IMR-90 (cell line): Measurements from ENCODE around the gene RHPN2. TPM values are rescaled to one million over a fixed set of nuclear protein-coding genes. Genes with fewer than 3 reads are reported as not detected.
A peak's percentile ranks its signal among the peaks of the same experiment; 100 is the strongest.

Experiments
- ATAC-seq: fragments of 200-7000 bp; cut with Tn5 transposase; 2 replicates; pipeline ENCODE4 v1.9.1; 2020; ENCODE audit warnings: low read depth, mild to moderate bottlenecking, moderate library complexity
- BruUV-seq: library from RNA; stranded (reverse); fragments of 400-500 nt; replicated peaks from 2 replicates; lab custom pipeline; 2021; lab: Mats Ljungman, UMichigan
- CTCF ChIA-PET: fragments of 300-600 bp; formaldehyde crosslinking; extraction: SDS; loops from one replicate; lab custom pipeline; 2021; ENCODE audit warnings: antibody characterized with exemption; lab: Yijun Ruan, JAX
- POLR2A ChIA-PET: fragments of 300-600 bp; sonication (Branson Sonifier 250); formaldehyde crosslinking; loops from one replicate; lab custom pipeline; 2022; ENCODE audit warnings: antibody characterized with exemption; ENCODE audit not compliant: unreplicated experiment; lab: Charles Lee
- DNase-seq: peaks from one replicate; pipeline ENCODE4 v3.0.0; 2013
- H2AFZ ChIP-seq: replicated peaks from 2 replicates; pipeline ENCODE3; 2013; ENCODE audit warnings: low read length, mild to moderate bottlenecking; ENCODE audit not compliant: poor library complexity
- H2AK5ac ChIP-seq: 2 replicates; pipeline ENCODE4 v1.6.1; 2013; ENCODE audit warnings: low read depth, low read length, inconsistent platforms
- H2AK9ac ChIP-seq: replicated peaks from 2 replicates; pipeline ENCODE3; 2013; ENCODE audit warnings: mild to moderate bottlenecking, low read depth, low read length, moderate library complexity; ENCODE audit not compliant: poor library complexity
- H2BK120ac ChIP-seq: 2 replicates; pipeline ENCODE4 v1.6.1; 2013; ENCODE audit warnings: low read depth, low read length, inconsistent platforms
- H2BK15ac ChIP-seq: 3 replicates; pipeline ENCODE4 v1.6.1; 2013; ENCODE audit warnings: low read depth, low read length, inconsistent platforms
- H2BK20ac ChIP-seq: 2 replicates; pipeline ENCODE4 v1.6.1; 2013; ENCODE audit warnings: low read depth, mild to moderate bottlenecking, inconsistent platforms, low read length, moderate library complexity
- H2BK5ac ChIP-seq: 2 replicates; pipeline ENCODE4 v1.6.1; 2013; ENCODE audit warnings: mild to moderate bottlenecking, low read depth, low read length, inconsistent platforms; ENCODE audit not compliant: poor library complexity, severe bottlenecking
- H3K14ac ChIP-seq: replicated peaks from 2 replicates; pipeline ENCODE4 v1.6.1; 2013; ENCODE audit warnings: low read depth, low read length, inconsistent platforms
- H3K18ac ChIP-seq: 2 replicates; pipeline ENCODE4 v1.6.1; 2013; ENCODE audit warnings: low read depth, low read length, control low read depth
- H3K23ac ChIP-seq: 2 replicates; pipeline ENCODE4 v1.6.1; 2013; ENCODE audit warnings: low read depth, low read length, inconsistent platforms
- H3K27ac ChIP-seq: 2 replicates; pipeline ENCODE4 v1.5.1; 2013; ENCODE audit warnings: mild to moderate bottlenecking, control low read depth, low read length; ENCODE audit not compliant: insufficient read depth
- H3K27me3 ChIP-seq: 2 replicates; pipeline ENCODE4 v1.6.1; 2013; ENCODE audit warnings: low read length; ENCODE audit not compliant: control insufficient read depth, insufficient read depth
- H3K36me3 ChIP-seq: 2 replicates; pipeline ENCODE4 v1.6.1; 2013; ENCODE audit warnings: low read length, mixed read lengths; ENCODE audit not compliant: control insufficient read depth, insufficient read depth
- H3K4ac ChIP-seq: 2 replicates; pipeline ENCODE4 v1.6.1; 2013; ENCODE audit warnings: low read depth, low read length, inconsistent platforms
- H3K4me1 ChIP-seq: 2 replicates; pipeline ENCODE4 v1.6.1; 2013; ENCODE audit warnings: low read length, mixed read lengths; ENCODE audit not compliant: control insufficient read depth, insufficient read depth
- H3K4me2 ChIP-seq: 2 replicates; pipeline ENCODE4 v1.6.1; 2013; ENCODE audit warnings: low read depth, mild to moderate bottlenecking, control low read depth, low read length, moderate library complexity
- H3K4me3 ChIP-seq: 2 replicates; pipeline ENCODE4 v1.5.1; 2013; ENCODE audit warnings: low read depth, mild to moderate bottlenecking, control low read depth, low read length, moderate library complexity; ENCODE audit not compliant: insufficient read depth
- H3K56ac ChIP-seq: 2 replicates; pipeline ENCODE4 v1.6.1; 2013; ENCODE audit warnings: low read length, inconsistent platforms; ENCODE audit not compliant: insufficient read depth; ENCODE audit errors: extremely low read depth
- H3K79me1 ChIP-seq, 2 experiments: 2 replicates each; pipeline ENCODE4 v1.6.1; 2013; ENCODE audit warnings: low read length in 2 of 2, inconsistent platforms in 1 of 2, low read depth in 1 of 2
- H3K9ac ChIP-seq: 2 replicates; pipeline ENCODE4 v1.6.1; 2013; ENCODE audit warnings: low read depth, low read length, control low read depth
- H3K9me1 ChIP-seq: 2 replicates; pipeline ENCODE4 v1.6.1; 2013; ENCODE audit warnings: low read length, inconsistent platforms; ENCODE audit not compliant: insufficient read depth
- H3K9me3 ChIP-seq: 2 replicates; pipeline ENCODE4 v1.6.1; 2013; ENCODE audit warnings: low read length; ENCODE audit not compliant: control insufficient read depth, insufficient read depth
- H4K20me1 ChIP-seq: 2 replicates; pipeline ENCODE4 v1.6.1; 2013; ENCODE audit warnings: low read length, inconsistent platforms; ENCODE audit not compliant: insufficient read depth
- H4K5ac ChIP-seq: 2 replicates; pipeline ENCODE4 v1.6.1; 2013; ENCODE audit warnings: mild to moderate bottlenecking, low read depth, low read length, control low read depth
- H4K8ac ChIP-seq, 2 experiments: 2 replicates each; pipeline ENCODE4 v1.6.1; 2013; ENCODE audit warnings: low read depth in 2 of 2, low read length in 2 of 2, control low read depth in 1 of 2, inconsistent platforms in 1 of 2
- H4K91ac ChIP-seq: 2 replicates; pipeline ENCODE4 v1.6.1; 2013; ENCODE audit warnings: low read depth, low read length, inconsistent platforms; ENCODE audit not compliant: insufficient read depth
- CEBPB ChIP-seq: IDR thresholded peaks from 2 replicates; pipeline ENCODE4 v1.6.1; 2012; ENCODE audit warnings: low read depth, low read length, improper control_type of control experiment
- MAFK ChIP-seq: IDR thresholded peaks from 2 replicates; pipeline ENCODE4 v1.6.1; 2012; ENCODE audit warnings: low read depth, low read length, improper control_type of control experiment
- USF2 ChIP-seq: fragments of 150-350 bp; IDR thresholded peaks from 2 replicates; pipeline ENCODE4 v1.6.1; 2017; ENCODE audit warnings: mild to moderate bottlenecking, antibody characterized with exemption, low read length, low read depth
- WGBS, 2 experiments: methylation state at CpG; one replicate each; pipeline versions ENCODE4 v1.1.5 to v1.1.7; 2013; ENCODE audit warnings: missing lambda C conversion rate in 2 of 2; ENCODE audit not compliant: insufficient read length in 1 of 2; ENCODE audit errors: extremely low coverage in 2 of 2; 5-methylcytosine and 5-hydroxymethylcytosine counted together
- dilution Hi-C: fragments of 300-500 bp; cut with HindIII; formaldehyde crosslinking; loops from one replicate; pipeline ENCODE4 v1.14.3; 2018; ENCODE audit warnings: low sequenced_read_pairs; ENCODE audit not compliant: unreplicated experiment
- in situ Hi-C: fragments of 300-500 bp; cut with MboI; formaldehyde crosslinking; loops from 3 replicates; pipeline ENCODE4 v1.14.3; 2019; ENCODE audit warnings: low sequenced_read_pairs, inconsistent platforms, mixed read lengths
- intact Hi-C: fragments of 100-400 bp; cut with micrococcal nuclease; formaldehyde crosslinking; loops from 2 replicates; pipeline ENCODE4 v1.10.0; 2022
- polyA plus RNA-seq, 3 experiments: library from polyadenylated mRNA; depleted of rRNA; stranded (reverse); fragments of >200 nt; gene quantifications; 2 replicates each; pipeline ENCODE4 v1.2.3, GENCODE V29; 2012; ENCODE audit warnings: low replicate concordance in 1 of 3
- total RNA-seq: library from RNA; depleted of rRNA; stranded (reverse); fragments of >200 nt; gene quantifications from 2 replicates; pipeline ENCODE4 v1.2.3, GENCODE V29; 2012

RHPN2 gene
- total and polyA plus RNA-seq, 2 of the 4 experiments (the other 2 are of a cell fraction), result 2.3 to 4.0 TPM

- Histone ChIP-seq H4K91ac (no peak overlapping the region), H2BK120ac (no peak overlapping the region; the same call in 1 of the 2 replicates), H3K56ac (no peak overlapping the region), H2BK5ac (no peak overlapping the region), H2AFZ (no peak overlapping the region), H3K4me3 (no peak overlapping the region), H3K9me3 (no peaks in the 10 kb centered on the region), H4K5ac (no peak overlapping the region), H3K18ac (no peak overlapping the region), H2BK20ac (no peak overlapping the region), H3K23ac (no peak overlapping the region), H3K9me1 (no peaks in the 10 kb centered on the region), H3K27me3 (no peaks in the 10 kb centered on the region), H4K8ac (no peak overlapping the region), H4K20me1 (no peaks in the 10 kb centered on the region), H2AK9ac (peak overlapping the region; percentile 4), H3K79me1 (no peaks in the 10 kb centered on the region), H2AK5ac (no peak overlapping the region), H3K36me3 (peaks cover 49% of the 10 kb centered on the region), H3K14ac (no peak overlapping the region), H3K27ac (no peak overlapping the region), H2BK15ac (no peak overlapping the region), H3K4me2 (no peak overlapping the region), H3K4me1 (peaks cover 2% of the 10 kb centered on the region; the same call in 1 of the 2 replicates), H3K4ac (no peak overlapping the region), H3K9ac (no peak overlapping the region)
- intact Hi-C loops, result no loop called here
- ChIA-PET POLR2A (interaction anchor here (0.7 kb wide), 1 partner anchor 15 kb away, joined by 3 read pairs; no protein-coding TSS in a partner anchor), CTCF (interaction anchor here (0.6 kb wide), 1 partner anchor 502 kb away, joined by 4 read pairs; no protein-coding TSS in a partner anchor)
- no CpG with 5 or more reads among the region's 9 CpGs for WGBS, 2 experiments
- no peak for TF ChIP-seq MAFK
- TF ChIP-seq USF2, result no peak
- TF ChIP-seq CEBPB, result peak; percentile 72
- dilution Hi-C loops, result no loop called here
- ATAC-seq (peak; percentile 93), DNase-seq (peak; percentile 87)
- BruUV-seq, result no TSS peak
- in situ Hi-C loops, result no loop called here
These were observed 45.6 kb upstream of the RHPN2 start for GRCh38 chr19:33110137-33110910.
